Measurements from ENCODE around the gene MYH7B.

Gene MYH7B

GRCh38 chr20:34992751-34993417 lies 37.2 kb downstream of the MYH7B start:
- DNase-seq (ENCODE audit: low read depth) = no peak

- no peak for DNase-seq (ENCODE audit: low read depth)
Observed at GRCh38 chr20:34993941-34994508, 38.4 kb downstream of the MYH7B start.

GRCh38 chr20:34994509-34995131 lies 39.0 kb downstream of the MYH7B start:
- DNase-seq (ENCODE audit: low read depth) = no peak

- DNase-seq (ENCODE audit: low read depth) = no peak
Observed at GRCh38 chr20:34995192-34995591, 39.5 kb downstream of the MYH7B start.

GRCh38 chr20:34995696-34996095 lies 40.0 kb downstream of the MYH7B start:
- no peak for DNase-seq (ENCODE audit: low read depth)

GRCh38 chr20:34996243-34997028 lies 40.8 kb downstream of the MYH7B start:
- no peak for DNase-seq (ENCODE audit: low read depth)

GRCh38 chr20:34997131-34997561 lies 41.5 kb downstream of the MYH7B start:
- no peak for DNase-seq (ENCODE audit: low read depth)

GRCh38 chr20:34997774-34998173 lies 42.1 kb downstream of the MYH7B start:
- no peak for DNase-seq (ENCODE audit: low read depth)

GRCh38 chr20:34998331-34998950 lies 42.8 kb downstream of the MYH7B start:
- no peak for DNase-seq (ENCODE audit: low read depth)

- no peak for DNase-seq (ENCODE audit: low read depth)
Observed at GRCh38 chr20:34999021-34999451, 43.4 kb downstream of the MYH7B start.

GRCh38 chr20:34999782-35000181 lies 44.1 kb downstream of the MYH7B start:
- DNase-seq (ENCODE audit: low read depth) = no peak

- no peak for DNase-seq (ENCODE audit: low read depth)
Observed at GRCh38 chr20:35000311-35000921, 44.7 kb downstream of the MYH7B start.

GRCh38 chr20:35000922-35001595 lies 45.4 kb downstream of the MYH7B start:
- no peak for DNase-seq (ENCODE audit: low read depth)

- no peak for DNase-seq (ENCODE audit: low read depth)
Observed at GRCh38 chr20:35001596-35002362, 46.1 kb downstream of the MYH7B start.

GRCh38 chr20:35002426-35003210 lies 47.0 kb downstream of the MYH7B start:
- DNase-seq (ENCODE audit: low read depth) = no peak

GRCh38 chr20:35003211-35004031 lies 47.8 kb downstream of the MYH7B start:
- DNase-seq (ENCODE audit: low read depth) = no peak

- no peak for DNase-seq (ENCODE audit: low read depth)
Observed at GRCh38 chr20:35004051-35004725, 48.5 kb downstream of the MYH7B start.

All from activated T-helper 9 cell treated with anti-CD3 and anti-CD28 coated beads, Interleukin-2, amount 50 U/mL, for 16 hours (primary cell).